H1 (cell line): Measurements from ENCODE around the gene KLHL2.

Source experiments
- BRCA1 ChIP-seq: IDR thresholded peaks from 2 replicates; pipeline ENCODE4 v1.6.1; 2012; ENCODE audit warnings: low read depth, low read length, improper control_type of control experiment
- CTCF ChIP-seq, 3 experiments: IDR thresholded peaks; 1 replicate in 2 of 3; 2 replicates in 1 of 3; pipeline versions ENCODE4 v1.5.1 to v1.6.1; 2011; ENCODE audit warnings: low read length in 3 of 3, mild to moderate bottlenecking in 3 of 3, inconsistent platforms in 2 of 3, low read depth in 1 of 3, moderate library complexity in 1 of 3; ENCODE audit not compliant: insufficient read depth in 1 of 3; ENCODE audit errors: control extremely low read depth in 1 of 3
- EZH2 ChIP-seq: fragments of 200-600 bp; sonication (generic); IDR thresholded peaks from 2 replicates; pipeline ENCODE4 v1.7.1; 2012; ENCODE audit warnings: low read depth, mild to moderate bottlenecking, moderate library complexity, low read length, inconsistent platforms; ENCODE audit not compliant: severe bottlenecking
- POLR2A ChIP-seq, 2 experiments: IDR thresholded peaks; 1 replicate in 1 of 2; 2 replicates in 1 of 2; pipeline ENCODE4 v1.6.1; 2011; ENCODE audit warnings: low read depth in 2 of 2, low read length in 2 of 2, mild to moderate bottlenecking in 2 of 2; ENCODE audit errors: control extremely low read depth in 1 of 2
- POLR2AphosphoS5 ChIP-seq: IDR thresholded peaks from 2 replicates; pipeline ENCODE4 v1.6.1; 2011; ENCODE audit warnings: low read depth, low read length
- SP1 ChIP-seq: IDR thresholded peaks from 2 replicates; pipeline ENCODE4 v1.6.1; 2011; ENCODE audit warnings: low read depth, low read length

- TF ChIP-seq POLR2AphosphoS5 (no peak), CTCF (IDR thresholded peaks at IDR 0.05; ENCODE audit: control extremely low read depth in 1 of 3, insufficient read depth in 1 of 3, low read depth in 1 of 3, low read length in 3 of 3) (no peak), BRCA1 (no peak), EZH2 (no peak), POLR2A (IDR thresholded peaks at IDR 0.05; ENCODE audit: control extremely low read depth in 1 of 2, low read depth in 2 of 2, low read length in 2 of 2) (no peak), SP1 (no peak)
Observed at GRCh38 chr4:165308166-165308565, 100.8 kb downstream of the KLHL2 start.
